Fibroblast of skin of left quadriceps (primary cell): Measurements from ENCODE around the gene UMODL1.
A peak's percentile ranks its signal among the peaks of the same experiment; 100 is the strongest.

ENCODE experiments used
- DNase-seq, 2 experiments: peaks; one replicate each; pipeline ENCODE4 v3.0.0-alpha.2; 2013; ENCODE audit warnings: low read depth in 2 of 2

The UMODL1 gene

GRCh38 chr21:42038826-42039425 is 32.2 kb upstream of the UMODL1 start:
- DNase-seq = peak; percentile 51 to 53

- no peak for DNase-seq
Measured at GRCh38 chr21:42039470-42039901, 31.6 kb upstream of the UMODL1 start.

GRCh38 chr21:42039911-42040351 is 31.2 kb upstream of the UMODL1 start:
- peak; percentile 86 to 88 for DNase-seq

- peak; percentile 100 for DNase-seq
Measured at GRCh38 chr21:42040411-42041180, 30.5 kb upstream of the UMODL1 start.

- no peak for DNase-seq
Measured at GRCh38 chr21:42041246-42041645, 29.9 kb upstream of the UMODL1 start.

- no peak for DNase-seq
Measured at GRCh38 chr21:42041711-42042110, 29.4 kb upstream of the UMODL1 start.

GRCh38 chr21:42042651-42043050 is 28.5 kb upstream of the UMODL1 start:
- DNase-seq = no peak

- no peak for DNase-seq
Measured at GRCh38 chr21:42043201-42043895, 27.8 kb upstream of the UMODL1 start.

GRCh38 chr21:42043961-42044360 is 27.2 kb upstream of the UMODL1 start:
- DNase-seq = no peak

GRCh38 chr21:42044871-42045495 is 26.1 kb upstream of the UMODL1 start:
- DNase-seq = no peak

GRCh38 chr21:42047821-42048613 is 23.1 kb upstream of the UMODL1 start:
- DNase-seq = peak; percentile 52 to 53

GRCh38 chr21:42048870-42049577 is 22.1 kb upstream of the UMODL1 start:
- no peak for DNase-seq

- DNase-seq = no peak
Measured at GRCh38 chr21:42049578-42050430, 21.3 kb upstream of the UMODL1 start.

- DNase-seq = no peak
Measured at GRCh38 chr21:42051788-42052187, 19.3 kb upstream of the UMODL1 start.

GRCh38 chr21:42055425-42055824 is 15.7 kb upstream of the UMODL1 start:
- no peak for DNase-seq

- no peak for DNase-seq
Measured at GRCh38 chr21:42056468-42056867, 14.6 kb upstream of the UMODL1 start.

GRCh38 chr21:42056996-42057689 is 14.0 kb upstream of the UMODL1 start:
- DNase-seq = peak in 1 of 2 experiments; percentile 27

- no peak for DNase-seq
Measured at GRCh38 chr21:42057851-42058437, 13.2 kb upstream of the UMODL1 start.

GRCh38 chr21:42058631-42059111 is 12.4 kb upstream of the UMODL1 start:
- DNase-seq = no peak
